Middle frontal gyrus (tissue), 1 donor: ENCODE measurements around the gene HMGB4.

Experiments used
- DNase-seq: peaks from one replicate; pipeline ENCODE4 v3.0.0-alpha.2; 2015; ENCODE audit warnings: low spot score; ENCODE audit errors: extremely low spot score

HMGB4 gene

GRCh38 chr1:33897092-33897725 is 33.3 kb downstream of the HMGB4 start:
- DNase-seq = no peak

GRCh38 chr1:33898406-33898805 is 34.5 kb downstream of the HMGB4 start:
- no peak for DNase-seq

GRCh38 chr1:33898881-33899280 is 35.0 kb downstream of the HMGB4 start:
- no peak for DNase-seq

- no peak for DNase-seq
Observed at GRCh38 chr1:33899746-33900145, 35.9 kb downstream of the HMGB4 start.

GRCh38 chr1:33902486-33903209 is 38.8 kb downstream of the HMGB4 start:
- DNase-seq = no peak

GRCh38 chr1:33903210-33903589 is 39.3 kb downstream of the HMGB4 start:
- no peak for DNase-seq

- DNase-seq = no peak
Observed at GRCh38 chr1:33905241-33905640, 41.4 kb downstream of the HMGB4 start.

GRCh38 chr1:33906156-33906555 is 42.3 kb downstream of the HMGB4 start:
- no peak for DNase-seq

- no peak for DNase-seq
Observed at GRCh38 chr1:33908324-33908956, 44.6 kb downstream of the HMGB4 start.
